ENCODE data around the gene GOLM1.

The GOLM1 gene

DNA sequence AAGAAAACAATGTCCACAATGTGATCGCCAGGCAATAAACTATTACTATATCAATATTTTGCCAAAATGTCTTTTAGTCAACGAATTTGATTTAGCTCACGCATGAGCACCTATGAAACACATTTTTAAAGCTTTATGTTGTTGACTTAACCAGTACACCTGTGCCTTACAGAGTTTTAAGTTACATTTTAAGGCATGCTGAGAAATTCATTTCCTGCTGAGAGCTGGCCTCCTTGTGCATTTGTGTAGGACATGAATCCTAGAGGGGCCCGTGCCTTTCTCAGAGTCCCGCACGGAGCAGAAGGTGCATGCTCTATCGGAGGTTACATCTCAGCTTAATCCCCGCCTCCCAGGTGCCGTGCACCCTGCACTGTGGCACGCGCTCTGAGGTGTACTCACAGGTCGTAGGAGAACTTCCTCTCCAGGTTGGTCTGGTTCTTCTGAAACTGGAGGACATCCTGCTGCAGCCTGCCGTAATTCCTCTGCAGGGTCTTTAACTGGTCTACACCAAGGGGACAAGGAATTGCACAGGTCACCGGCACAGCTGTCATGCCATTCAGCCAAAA is 53.2 kb downstream of the GOLM1 start:
- DNase-seq (ENCODE audit: low spot score) (no peak), FAIRE-seq (no peak)

DNA sequence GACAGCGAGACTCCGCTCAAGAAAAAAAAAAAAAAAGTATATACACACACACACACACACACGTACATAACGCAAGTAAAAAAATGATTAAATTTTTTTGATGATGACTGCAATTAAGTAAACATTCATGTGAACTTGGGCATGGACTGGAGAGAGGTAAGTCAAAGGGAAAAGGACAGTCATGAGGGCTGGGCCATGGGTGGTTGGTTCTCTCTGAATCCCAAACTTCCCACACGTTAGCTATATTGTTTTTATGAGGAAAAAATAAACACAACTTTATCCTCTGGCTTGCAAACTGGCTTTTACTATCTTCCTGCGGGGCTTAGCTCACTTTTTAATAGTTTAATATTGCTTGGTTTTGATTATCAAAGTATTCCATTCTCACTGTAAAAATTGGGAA is 53.7 kb downstream of the GOLM1 start:
- DNase-seq (ENCODE audit: low spot score), result no peak
- no peak for FAIRE-seq

DNA sequence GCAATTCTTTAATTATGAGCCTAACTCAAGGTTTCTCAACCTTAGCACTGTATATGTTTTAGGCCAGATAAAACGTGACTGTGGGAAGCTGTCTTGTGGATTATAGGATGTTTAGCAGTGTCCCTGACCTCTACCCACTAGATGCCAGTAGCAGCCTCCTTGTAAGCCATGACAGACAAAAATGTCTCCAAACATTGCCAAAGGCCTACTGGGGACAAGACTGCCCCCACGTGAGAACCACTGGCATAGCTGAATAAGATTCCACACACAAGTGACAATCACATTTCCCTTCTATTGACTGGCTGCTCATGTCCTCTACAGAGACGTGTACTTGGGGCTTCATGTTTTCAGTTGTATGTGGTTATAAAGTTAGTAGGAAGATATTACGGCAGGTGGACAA is 55.4 kb downstream of the GOLM1 start:
- FAIRE-seq, result no peak
- no peak for DNase-seq (ENCODE audit: low spot score)

DNA sequence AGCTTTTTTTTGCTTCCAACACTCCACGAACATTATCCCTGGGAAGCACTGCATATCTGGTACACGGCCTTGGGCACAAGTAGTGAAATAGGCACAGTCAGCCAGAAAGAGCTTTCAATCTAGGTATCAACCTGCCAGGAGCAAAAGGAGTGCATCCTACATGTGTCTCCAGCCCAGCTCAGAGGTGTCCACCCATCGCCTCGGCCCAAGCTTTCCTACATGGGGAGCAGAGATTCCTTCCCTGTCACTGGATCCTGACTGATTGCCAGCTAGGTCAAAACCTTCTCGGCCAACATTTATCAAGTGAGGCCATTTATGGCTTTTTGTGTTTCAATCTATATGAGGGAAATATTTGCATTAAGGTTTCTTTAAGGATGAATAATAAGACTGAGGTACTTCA is 55.8 kb downstream of the GOLM1 start:
- FAIRE-seq, result no peak
- DNase-seq (ENCODE audit: low spot score), result no peak

DNA sequence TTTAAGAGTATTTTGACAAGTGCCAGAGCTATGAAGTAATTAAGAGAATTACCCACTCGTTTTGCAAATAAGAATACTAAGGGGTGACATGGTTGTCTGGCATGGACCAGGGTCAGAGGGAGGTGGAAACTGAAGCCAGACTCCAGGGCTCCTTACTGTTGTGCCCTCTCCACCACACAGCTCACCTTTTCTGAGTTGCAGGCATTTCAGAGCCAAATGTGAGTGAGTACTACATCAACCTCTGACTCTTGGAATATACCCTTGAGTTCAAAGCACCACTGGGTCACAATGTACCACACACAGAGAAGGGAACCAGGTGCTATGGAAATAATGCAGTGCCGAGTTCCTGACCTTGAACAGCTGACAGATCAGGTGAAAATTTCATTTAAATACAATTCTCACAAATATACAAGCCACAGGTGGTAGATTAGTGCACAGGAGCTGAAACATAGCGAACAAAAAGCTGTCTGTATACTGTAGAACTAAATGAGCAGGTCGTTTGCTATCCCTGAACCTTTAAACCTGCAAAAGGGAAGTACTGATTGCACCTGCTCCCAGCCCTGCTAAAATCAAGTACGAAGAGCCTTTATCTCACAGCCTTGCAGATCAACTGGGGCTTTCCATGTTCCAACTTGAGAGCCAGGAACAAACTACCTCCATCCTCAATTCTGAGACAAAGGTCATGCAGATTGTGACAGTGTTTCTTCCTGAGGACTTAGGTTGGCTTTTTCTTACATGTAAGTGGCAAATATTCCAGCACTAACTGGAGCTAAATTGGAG is 57.0 kb downstream of the GOLM1 start:
- DNase-seq (ENCODE audit: low spot score) (no peak), FAIRE-seq (no peak)

DNA sequence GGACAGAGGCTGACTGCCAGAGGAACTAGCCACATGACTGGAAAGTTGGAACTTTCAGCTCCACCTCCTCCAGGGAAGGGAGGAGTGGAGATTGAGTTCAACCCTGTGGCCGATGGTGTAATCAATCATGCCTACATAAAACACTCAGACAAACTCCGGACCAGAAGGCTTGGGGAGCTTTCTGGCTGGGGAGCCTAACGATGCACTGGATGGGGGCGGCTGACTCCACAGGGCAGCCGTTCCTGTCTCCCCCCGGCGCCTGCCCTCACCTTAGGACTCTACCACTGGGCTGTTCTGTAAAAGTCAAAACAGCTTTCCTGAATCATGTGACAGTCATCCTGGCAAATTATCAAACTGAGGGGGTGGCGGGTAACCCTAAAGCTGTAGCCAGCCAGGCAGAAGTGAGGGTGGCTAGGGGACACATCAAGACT is 58.0 kb downstream of the GOLM1 start:
- FAIRE-seq (no peak), DNase-seq (ENCODE audit: low spot score) (no peak)

DNA sequence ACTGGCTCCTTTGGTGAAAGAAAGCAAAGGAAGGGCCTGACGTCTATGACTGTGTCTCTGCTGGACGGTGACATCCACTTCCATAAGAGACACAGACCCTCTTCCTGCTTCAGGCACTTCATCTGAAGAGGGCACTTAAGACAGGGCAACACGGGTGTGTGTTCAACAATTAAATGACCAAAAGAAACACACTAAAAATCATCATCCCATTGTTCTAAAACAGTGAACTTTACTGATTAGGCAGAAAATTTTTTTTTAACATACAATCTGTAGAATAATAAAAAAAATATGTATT is 58.5 kb downstream of the GOLM1 start:
- FAIRE-seq (no peak), DNase-seq (ENCODE audit: low spot score) (no peak)

DNA sequence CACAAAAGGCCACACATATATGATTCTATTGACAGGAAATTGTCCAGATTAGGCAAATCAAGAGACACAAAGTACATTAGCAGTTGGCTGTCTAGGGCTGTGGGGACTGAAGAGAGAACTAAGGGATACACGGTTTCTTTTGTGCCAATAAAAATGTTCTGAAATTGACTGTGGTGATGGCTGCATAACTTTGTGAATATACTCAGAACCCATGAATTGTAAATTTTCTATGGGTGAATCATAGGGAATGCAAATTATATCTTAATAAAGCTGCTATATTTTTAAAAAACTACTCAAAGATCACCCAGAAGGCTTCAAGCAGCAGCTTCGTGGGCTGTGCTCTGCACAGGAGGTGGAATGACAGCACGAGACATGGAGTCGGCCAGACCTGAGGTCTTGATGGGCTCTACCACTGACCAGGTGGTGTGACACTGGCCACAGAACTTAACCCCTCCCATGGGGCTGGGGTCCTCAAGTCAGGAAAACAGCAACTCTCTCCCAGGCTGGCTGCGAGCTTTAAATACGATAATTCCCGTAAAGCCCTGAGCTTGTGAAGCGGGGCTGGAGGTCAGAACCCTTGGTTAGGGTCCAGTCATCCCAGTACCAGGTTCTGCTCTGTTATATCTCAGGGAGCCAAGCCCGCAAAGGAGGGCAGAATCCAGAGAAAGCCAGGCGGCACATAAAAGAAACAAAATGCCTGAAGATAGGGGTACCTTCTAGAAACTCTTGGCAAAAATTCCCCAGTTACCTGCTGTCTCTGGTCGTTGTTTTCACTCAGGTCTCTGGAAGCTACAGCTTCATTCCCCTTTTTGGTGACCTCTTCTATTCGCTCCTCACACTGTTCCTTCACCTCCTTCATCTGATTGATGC is 59.1 kb downstream of the GOLM1 start:
- DNase-seq (ENCODE audit: low spot score), result no peak
- no peak for FAIRE-seq

DNA sequence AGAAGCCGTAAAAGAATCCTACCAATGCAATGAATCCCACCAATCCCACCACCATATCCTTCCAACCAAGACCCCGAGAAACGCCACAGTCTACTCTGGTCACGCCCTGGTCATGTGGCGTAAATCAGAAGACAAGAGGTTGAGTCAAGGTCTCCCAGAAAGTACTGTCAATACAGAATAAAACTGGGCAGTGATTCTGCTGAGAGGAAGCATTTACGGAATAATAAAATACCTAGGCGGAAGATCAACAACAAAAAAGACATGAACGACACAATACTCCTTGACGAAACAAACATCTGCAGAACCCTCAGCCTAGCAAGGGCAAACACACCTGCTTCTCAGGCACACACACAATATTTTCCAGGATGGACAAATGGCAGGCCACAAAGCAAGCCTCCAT is 62.8 kb downstream of the GOLM1 start:
- DNase-seq (ENCODE audit: low spot score) (no peak), FAIRE-seq (no peak)

DNA sequence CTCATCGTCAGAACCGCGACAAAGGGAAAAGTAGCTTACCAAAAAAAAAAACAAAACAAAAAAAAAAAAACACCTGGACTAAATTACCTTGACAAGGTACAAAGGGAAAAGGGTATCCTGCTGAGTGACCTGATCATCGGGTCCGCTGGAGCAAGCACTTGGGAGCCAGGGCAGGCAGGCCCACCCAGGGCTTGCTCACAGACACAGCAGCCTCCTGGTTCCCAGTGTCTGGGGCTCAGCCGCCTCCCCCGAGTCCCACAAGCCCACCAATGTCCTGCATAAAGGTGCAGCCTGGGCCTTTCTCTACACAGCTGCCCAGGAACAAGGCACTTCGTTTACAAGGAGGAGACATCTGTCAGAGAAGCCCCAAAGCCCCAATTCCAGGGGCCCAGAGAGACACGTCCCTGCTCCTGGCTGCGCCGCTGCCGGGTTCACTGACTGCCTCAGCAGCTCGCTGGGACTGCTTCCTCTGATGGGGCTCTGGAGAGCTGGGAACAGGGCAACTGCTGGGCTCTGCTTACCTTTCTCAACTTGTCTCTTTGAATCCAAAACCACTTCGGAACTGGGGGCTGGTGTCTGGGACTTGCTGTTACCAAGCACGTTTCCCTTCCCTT is 63.4 kb downstream of the GOLM1 start:
- FAIRE-seq, result no peak
- DNase-seq (ENCODE audit: low spot score), result no peak

DNA sequence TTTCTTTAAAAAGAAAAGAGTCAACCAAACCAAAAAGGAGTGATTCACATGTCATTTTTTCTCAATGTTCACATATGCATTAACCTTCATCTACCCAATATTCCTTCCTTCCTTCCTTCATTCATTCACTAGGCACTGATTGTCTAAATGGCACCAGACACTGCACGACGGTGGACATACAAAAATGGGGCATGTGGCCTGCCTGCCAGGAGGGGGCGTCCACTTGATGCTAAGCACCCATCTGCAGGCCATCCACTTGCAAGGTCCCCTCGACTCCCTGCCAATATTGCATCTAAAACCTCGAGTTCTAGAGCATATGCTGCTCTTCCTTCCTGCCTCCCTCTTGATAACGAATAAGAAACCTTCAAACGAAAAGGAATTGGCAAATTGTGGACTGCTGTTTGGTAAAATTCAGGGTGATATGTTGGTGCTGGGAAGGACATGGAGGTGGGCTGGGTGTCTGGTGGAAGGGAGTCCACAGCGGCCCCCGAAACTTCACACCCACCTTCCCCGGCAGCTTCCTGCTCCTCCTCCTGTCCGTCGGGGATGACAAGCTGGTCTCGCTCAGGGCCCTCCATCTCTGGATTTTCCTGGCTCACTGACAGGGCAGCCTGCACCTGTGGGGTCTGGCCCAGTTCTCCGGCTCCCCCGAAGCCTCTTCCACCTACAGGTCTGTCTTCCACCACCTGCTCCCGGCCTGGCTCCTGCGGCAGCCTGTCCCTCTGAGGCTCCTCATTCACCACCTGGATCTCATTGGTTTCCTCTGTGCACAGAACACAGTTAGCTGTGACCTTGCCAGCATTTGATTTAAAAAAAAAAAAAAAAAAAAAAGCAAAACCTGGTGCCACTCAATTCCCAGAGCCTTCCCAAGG is 64.3 kb downstream of the GOLM1 start:
- FAIRE-seq (no peak), DNase-seq (ENCODE audit: low spot score) (peak; percentile 32)

DNA sequence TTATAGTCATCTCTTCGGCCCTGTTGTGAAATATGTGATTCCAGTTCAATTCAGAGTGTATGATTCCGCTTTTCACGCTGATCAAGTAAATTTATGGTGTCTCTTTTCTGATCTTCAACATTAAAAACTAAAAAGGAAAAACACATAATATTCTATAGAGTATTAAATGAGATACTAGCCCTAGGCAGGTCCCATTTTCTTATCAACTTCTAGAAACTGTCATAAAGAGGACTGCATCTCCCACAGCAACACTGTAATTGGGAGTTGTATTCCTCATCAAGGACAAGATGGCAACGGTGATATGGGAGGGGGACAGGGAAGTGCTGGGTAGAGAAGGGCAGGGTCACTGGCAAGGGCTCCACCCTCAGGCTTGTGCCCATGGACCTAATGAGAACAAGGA is 71.6 kb downstream of the GOLM1 start:
- FAIRE-seq (no peak), DNase-seq (ENCODE audit: low spot score) (no peak)

DNA sequence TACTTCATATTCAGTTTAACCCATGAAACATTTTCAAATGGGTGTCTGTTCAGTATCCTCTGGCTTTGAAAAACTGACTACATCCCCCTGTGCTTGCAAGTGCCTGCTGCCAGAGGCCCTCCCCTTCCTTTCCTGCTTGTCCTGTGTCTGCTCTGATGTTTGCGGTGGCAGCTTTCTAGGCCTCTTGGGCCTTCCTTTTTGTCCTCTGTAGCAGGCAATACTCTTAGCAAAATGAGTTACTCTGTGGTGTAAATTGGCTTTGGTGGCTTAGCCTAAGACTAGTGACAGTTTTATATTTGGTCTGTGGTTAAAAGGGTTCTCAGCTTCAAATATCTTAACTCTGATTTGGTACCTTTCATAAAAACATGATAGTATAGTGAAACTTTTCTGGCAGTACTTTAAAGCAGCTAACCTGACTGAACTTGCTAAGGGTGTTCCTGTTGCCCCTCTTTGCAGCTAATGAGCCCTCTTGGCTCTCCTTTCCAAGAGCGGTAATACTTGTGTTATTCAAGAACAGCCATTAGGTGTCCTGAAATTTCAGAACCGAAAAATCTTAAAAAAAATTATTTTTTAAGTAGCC is 76.6 kb downstream of the GOLM1 start:
- FAIRE-seq (no peak), DNase-seq (ENCODE audit: low spot score) (no peak)

DNA sequence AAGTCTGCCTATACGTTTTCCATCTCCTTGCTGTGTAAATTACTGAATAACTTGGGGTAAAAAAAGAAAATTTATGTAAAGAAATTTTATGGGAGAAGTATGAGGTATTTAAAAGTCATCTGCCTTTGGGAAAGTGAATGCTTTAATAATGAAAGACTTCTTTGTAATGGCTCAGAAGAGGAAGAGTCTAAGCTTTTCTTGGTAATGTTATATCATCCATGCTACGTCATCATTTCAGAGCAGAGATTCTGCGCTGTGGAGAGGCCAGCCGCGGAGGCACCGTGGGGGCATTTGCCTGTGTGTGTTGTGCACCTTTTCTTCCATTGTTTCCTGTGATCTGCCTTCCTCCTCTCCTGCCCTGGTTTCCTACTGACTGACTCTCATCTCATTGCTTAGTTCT is 78.2 kb downstream of the GOLM1 start:
- DNase-seq (ENCODE audit: low spot score) (no peak), FAIRE-seq (no peak)

DNA sequence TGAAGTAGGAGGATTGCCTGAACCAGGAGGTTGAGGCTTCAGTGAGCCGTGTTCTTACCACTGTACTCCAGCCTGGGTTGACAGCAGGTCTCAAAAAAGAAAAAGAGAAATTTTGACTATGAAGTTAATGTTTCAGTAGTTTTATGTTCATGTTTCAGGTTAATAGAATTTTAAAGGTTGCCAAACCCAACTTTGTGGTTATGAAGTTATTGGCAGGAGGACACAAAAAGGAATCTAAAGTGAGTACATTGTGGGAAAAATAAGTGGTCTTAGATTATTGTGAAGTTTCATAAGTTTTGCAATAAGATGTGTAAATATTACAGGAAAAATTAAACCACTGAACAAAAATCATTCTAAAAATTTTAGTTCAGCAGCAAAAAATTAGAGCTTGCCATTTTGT is 78.6 kb downstream of the GOLM1 start:
- no peak for FAIRE-seq

DNA sequence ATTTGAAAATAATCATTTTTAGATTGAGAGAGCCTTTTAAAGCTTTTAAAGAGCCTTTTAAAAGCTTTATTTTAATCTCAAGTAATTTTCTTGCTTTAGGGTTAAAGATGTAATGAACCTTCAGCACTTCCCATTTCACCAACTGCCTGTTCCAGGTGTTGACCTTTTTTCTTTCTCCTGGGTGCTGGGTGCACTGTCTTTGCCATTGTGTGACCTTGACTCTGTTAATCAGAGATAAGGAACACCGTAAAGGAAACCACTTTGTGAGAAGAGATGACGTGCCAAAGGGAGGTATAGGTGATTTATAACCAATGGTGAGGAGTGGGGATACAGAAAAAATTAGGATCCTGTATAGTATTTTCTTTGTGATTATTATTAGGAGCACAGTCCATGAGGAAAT is 90.2 kb downstream of the GOLM1 start:
- FAIRE-seq, result no peak
- DNase-seq (ENCODE audit: low spot score), result no peak

More for the DNA sequence above, 78.6 kb downstream of the GOLM1 start:
- DNase-seq (ENCODE audit: low spot score), result no peak

DNA sequence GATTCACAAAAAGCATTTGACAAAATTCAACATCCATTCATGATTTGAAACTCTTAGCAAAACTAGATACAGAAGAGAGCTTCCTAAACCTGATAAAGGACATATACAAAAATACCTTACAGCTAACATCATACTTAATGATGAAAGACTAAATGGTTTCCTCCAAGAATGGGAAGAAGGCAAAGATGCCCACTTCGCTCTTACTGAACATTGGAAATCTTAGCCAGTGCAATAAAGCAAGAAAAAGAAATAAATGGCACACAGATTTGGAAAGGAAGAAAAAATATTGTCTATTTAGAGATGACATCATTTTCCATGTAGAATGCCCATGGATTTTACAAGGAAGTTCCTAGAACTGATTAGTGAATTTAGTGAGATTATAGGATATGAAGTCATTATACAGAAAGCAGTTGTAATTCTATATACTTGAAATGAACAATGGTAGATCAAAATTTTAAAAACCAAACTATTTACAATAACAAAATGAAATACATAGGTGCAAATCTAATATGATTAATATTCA is 94.0 kb downstream of the GOLM1 start:
- DNase-seq (ENCODE audit: low spot score) (no peak), FAIRE-seq (no peak)

DNA sequence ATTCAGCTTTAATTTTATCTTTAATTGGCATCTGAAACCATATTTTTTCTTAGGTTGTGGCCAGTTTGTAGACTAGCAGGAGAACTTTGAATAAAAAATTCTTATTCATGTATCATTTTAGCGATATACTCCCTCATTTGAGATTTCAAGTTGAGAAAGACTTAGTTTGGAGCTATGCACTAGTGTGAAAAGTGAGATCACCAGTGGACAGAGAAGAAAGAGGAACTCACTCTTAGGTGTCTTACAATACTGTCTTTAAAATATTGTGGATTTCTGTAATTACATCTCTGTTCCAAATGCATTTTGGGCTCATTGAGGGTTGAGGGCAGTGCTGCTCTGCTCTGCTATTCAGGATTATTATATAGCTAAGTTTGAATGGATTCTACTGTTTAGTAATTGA is 103.8 kb downstream of the GOLM1 start:
- DNase-seq (ENCODE audit: low spot score) (no peak), FAIRE-seq (no peak)

DNA sequence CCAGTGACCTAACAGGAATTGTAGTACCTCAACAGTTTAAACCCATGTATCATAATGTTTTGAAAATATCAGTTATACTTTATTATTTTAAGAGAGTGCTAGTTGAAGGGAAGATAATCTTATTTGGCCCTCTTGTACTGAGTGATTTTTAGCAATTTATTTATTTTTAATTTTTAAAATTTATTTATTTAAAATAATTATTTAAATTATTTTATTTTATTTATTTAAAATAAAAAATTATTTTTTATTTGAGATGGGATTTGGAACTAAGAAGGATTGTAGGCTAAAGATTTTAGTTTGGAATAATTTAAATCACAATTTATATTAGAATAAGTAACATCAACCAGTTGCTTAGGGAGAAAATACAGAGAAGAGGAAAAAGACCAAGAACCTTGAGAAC is 104.3 kb downstream of the GOLM1 start:
- FAIRE-seq (peak; percentile 80), DNase-seq (ENCODE audit: low spot score) (no peak)

DNA sequence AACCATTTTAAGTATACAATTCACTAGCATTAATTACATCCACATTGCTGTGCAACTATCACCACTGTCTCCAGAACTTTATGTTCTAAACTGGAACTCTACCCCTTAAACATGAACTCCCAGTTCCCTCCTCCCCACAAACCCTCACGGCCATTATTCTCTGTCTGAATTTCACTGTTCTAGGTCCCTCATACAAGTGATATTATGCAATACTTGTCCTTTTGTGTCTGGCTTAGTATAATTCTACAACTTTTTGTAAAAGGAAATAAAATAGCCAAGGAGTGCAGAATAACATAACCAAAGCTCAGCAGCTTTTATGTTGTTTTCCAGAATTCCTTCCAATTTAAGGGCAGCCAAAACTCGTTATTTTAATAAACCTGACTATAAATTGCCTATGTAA is 105.2 kb downstream of the GOLM1 start:
- FAIRE-seq, result no peak
- DNase-seq (ENCODE audit: low spot score), result no peak

DNA sequence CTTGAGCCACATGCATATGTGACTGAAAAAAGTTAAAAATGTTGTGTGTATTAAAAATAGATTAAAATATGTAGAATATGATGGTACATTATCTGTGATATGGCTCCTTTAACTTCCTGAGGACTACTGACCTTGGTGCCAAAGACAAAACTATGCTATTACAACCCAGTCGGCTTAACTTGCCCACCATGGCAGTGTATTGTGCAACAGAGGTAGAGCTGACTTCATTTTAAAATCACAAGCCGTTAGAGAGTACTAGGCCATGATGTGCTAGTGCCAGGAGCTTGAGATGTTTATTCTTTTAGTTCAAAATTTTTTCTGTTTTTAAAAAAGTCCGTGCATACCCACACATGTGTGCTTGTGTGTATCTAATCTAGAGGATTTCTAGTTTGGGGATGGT is 112.1 kb downstream of the GOLM1 start:
- FAIRE-seq (no peak), DNase-seq (ENCODE audit: low spot score) (no peak)

All from RCC 7860 (cell line).